Measurements from ENCODE around the gene KIAA0232.
"Not testable (repeated sequence)": the region's sequence is repeated elsewhere in the genome, so short reads cannot be mapped to it uniquely, and the experiment has no call there.

Gene KIAA0232

DNA sequence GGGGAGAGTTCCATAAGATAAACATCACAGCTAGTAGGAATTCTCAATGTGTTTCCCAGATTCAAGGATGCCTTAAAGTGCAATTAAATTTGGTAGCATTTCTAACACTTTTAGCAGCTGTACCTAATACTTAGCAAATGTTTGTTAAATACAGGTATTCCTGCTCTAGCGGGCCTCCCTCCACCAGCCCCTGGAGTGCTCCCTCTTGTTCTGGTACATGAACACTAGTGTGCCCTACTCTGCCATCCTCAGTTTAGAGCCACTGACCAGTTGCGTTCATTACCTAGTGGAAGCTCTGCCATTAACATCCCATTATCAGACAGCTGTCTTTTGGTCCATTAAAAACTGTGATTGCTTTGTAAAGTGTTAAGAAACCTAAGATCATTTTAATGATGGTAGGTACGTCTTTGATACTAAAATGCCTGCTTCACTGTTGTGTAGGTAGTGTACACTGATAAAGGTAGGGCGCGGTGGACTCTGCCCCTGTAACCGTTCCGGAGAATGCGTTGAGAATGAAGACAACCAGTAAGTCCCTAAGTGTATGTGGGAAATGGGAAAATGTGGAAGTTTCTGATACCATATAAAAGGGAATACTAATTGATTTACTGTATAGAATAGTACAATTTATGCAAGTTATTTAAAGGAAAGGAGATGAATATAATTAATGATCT, 21.7 kb downstream of the KIAA0232 start:
- DNase-seq (ENCODE audit: low read depth) = no peak

DNA sequence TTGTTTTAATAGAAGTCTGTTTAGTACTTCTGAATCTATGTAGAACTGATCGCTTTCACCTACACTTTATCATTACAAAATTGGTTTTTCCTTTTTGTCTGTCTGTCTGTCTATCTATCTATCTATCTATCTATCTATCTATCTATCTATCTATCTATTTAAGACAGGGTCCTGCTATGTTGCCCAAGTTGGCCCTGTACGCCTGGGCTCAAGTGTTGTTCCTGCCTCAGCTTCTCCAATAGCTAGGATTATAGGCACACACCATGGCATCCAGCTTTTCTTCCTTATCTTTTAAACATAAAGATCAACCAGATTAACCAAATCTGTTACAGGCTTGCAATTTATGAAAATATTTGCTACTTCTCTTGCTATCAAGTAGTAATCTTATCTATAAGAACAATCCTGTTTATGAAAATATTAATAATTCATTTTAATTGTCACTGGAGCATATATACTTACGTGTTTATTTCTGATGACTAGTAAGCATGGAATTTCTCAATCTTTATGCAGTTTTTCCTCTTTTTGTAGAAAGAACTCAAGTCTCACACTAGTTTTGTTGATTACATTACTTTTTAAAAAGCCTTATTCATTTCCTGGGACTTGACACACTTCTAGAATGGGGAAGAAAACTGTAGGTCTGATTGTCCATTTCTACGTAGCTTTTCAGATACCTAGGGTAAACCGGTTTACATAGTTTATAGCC, 24.5 kb downstream of the KIAA0232 start:
- DNase-seq (ENCODE audit: low read depth) = no peak

DNA sequence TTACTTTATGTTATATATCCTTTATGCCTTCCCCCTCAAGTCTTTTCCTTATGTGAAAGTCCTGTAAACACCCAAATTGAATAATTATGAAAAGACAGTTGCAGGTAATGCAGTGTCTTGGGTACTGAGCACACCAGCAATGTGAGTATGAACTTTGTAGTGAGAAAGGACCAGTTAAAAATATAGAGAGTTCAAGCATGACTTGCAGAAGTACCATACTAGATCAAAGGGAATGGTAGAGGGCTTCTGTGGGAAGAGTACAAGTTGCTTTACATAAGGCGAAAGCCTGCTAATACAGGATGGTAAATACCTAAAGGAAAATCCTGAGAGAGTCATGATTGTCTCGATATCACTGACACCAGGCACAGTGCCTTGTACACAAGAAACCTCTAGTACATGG, 25.7 kb downstream of the KIAA0232 start:
- DNase-seq (ENCODE audit: low read depth) = no peak

DNA sequence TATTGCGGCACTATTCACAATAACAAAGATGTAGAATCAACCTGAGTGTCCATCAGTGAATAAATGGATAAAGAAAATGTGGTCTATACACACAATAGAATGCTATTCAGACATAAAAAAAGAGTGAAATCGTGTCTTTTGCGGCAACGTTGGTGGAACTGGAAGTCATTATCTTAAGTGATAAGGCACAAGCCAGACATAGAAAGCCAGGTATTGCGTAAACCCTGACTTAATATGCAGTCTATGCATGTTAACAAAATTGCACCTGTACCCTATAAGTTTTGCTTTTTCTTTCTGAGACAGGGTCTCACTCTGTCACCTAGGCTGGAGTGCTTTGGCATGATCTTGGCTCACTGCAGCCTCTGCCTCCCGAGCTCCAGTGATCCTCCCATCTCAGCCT, 28.6 kb downstream of the KIAA0232 start:
- no peak for DNase-seq (ENCODE audit: low read depth)

DNA sequence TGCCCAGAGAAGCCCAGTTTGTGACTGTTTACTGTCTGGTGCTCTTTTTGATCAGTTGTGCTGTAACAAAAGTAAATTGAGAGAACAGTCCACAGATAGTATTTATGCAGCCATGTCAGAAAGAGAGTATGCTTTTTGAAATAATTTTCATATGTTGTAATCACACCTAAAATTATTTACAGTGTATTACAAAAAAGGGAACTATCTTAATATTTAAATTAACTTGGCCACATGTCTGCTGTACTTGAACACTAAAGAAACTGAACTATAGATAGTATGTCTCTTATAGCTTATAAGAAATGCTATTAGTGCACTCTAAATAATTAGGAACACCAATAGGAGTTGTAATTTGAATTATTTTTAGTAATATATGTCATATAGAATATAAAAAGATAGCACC, 30.2 kb downstream of the KIAA0232 start:
- no peak for DNase-seq (ENCODE audit: low read depth)

DNA sequence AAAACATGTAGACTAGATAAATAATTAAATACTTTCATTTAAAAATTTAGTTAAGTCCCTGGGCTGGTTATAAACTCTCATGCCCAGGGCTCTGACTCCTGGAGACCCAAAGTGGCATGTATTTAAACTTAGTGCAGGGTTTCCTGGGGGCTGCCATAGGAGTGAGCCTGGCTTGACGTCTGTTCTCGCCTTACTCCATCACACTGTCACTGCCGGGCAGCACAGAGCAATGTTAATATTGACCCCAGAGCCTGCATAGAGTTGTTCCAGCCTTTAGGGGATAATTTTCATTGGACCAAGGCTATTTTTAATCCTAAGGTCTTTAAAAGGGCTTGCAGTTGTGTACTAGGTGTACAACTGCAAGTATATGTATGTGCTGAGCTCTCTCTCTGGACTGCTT, 31.2 kb downstream of the KIAA0232 start:
- no peak for DNase-seq (ENCODE audit: low read depth)

DNA sequence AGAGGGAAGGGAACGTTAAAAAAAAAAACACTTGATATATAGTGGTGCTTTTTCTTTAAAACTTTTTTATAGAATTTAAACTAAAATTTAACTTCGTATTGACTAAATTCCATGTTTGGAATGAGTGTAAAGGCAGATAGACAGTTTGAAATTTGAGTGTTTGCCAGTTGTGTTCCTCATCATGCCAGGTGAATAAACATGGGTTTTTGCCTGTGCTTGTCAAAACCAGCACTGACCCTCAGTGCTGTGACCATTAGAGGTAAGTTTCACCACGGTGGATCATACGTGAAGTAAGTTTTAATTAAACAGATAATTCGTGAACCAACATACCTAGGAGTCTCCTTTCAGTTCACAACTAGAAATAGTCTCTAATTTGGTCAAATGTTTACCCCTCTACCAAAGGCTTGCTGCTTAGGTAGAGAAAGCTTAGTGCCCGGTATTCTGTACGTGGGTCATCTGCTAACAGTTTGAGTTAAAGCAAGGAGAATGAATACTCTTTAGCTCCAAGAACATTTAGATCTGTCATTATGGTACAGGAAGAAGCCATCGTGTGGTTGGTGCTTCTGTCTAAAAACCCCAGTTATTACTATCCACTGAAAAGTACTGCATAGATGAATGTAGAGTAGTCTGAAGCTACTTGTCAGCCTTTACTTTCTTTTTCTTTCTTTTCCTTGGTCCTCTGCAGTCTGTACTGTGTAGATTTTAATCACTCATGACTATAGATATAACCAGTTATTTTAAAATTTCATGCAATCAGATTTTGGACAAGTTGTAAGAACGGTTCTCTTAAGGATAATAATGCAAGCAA, 32.7 kb downstream of the KIAA0232 start:
- no peak for DNase-seq (ENCODE audit: low read depth)

DNA sequence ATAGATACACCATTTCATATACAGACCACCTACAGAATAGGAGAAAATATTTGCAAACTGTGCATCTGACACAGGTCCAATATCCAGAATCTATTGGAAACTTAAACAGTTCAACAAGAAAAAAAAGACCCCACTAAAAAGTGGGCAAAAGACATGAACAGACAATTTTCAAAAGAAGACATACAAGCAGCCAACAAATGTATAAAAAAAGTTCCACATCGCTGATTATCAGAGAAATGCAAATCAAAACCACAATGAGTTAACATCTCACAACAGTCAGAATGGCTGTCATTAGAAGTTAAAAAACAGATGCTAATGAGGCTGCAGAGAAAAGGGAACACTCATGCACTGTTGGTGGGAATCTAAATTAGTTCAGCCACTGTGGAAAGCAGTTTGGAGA, 36.8 kb downstream of the KIAA0232 start:
- no peak for DNase-seq (ENCODE audit: low read depth)

GRCh38 chr4:6820695-6821094, 38.2 kb downstream of the KIAA0232 start:
- DNase-seq (ENCODE audit: low read depth) = no peak

- no peak for DNase-seq (ENCODE audit: low read depth)
Observed at GRCh38 chr4:6824071-6824470, 41.5 kb downstream of the KIAA0232 start.

GRCh38 chr4:6824772-6825402, 42.4 kb downstream of the KIAA0232 start:
- no peak for DNase-seq (ENCODE audit: low read depth)

DNA sequence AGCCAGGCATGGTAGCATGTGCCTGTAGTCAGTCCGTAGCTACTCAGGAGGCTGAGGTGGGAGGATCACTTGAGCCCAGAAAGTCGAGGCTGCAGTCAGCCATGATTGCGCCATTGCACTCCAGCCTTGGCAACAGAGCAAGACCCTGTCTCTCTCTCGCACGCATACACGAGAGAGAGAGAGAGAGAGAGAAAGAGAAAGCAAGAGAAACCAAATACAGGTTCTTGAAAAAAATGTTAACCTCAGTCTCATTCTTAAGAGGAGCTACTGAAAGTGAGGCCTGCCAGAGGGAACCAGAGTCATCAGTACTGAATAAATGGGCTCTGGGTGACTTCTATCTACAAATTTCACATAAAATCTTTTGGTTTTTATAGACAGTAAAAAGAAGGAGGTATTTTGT, 42.9 kb downstream of the KIAA0232 start:
- DNase-seq (ENCODE audit: low read depth) = no peak

GRCh38 chr4:6826781-6827508, 44.4 kb downstream of the KIAA0232 start:
- no peak for DNase-seq (ENCODE audit: low read depth)

- DNase-seq (ENCODE audit: low read depth) = no peak
Observed at GRCh38 chr4:6829086-6829485, 46.6 kb downstream of the KIAA0232 start.

DNA sequence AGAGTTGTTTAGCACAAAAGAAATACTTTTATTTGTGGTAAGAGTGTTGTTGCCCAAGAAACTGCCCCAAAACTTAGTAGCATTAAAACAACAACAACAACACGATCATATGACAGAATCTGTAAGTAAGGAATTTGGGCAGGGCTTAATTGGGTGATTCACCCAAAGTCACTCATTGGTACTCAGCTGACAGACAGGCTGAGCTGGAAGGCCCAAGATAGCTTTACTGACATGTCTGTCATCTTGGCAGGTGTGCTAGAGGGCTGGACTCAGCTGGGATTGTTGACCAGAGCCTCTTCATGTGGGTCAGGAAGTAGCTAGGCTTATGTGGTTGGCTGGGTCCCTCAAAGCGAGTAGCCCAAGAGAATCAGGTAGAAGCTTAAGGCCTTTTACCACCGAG, 52.3 kb downstream of the KIAA0232 start:
- no peak for DNase-seq (ENCODE audit: low read depth)

GRCh38 chr4:6835616-6836015, 53.1 kb downstream of the KIAA0232 start:
- DNase-seq (ENCODE audit: low read depth) = not testable (repeated sequence)

DNA sequence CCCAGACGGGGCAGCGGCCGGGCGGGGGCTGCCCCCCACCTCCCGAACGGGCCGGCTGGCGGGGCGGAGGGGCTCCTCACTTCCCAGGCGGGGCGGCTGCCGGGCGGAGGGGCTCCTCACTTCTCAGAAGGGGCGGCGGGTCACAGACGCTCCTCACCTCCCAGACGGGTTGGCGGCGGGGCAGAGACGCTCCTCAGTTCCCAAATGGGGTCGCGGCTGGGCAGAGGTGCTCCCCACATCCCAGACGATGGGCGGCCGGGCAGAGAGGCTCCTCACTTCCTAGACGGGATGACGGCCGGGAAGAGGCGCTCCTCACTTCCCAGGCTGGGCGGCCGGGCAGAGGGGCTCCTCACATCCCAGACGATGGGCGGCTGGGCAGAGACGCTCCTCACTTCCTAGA, 54.6 kb downstream of the KIAA0232 start:
- not testable (repeated sequence) for DNase-seq (ENCODE audit: low read depth)

GRCh38 chr4:6839579-6839978, 57.1 kb downstream of the KIAA0232 start:
- no peak for DNase-seq (ENCODE audit: low read depth)

GRCh38 chr4:6840062-6840976, 57.8 kb downstream of the KIAA0232 start:
- DNase-seq (ENCODE audit: low read depth) = no peak

DNA sequence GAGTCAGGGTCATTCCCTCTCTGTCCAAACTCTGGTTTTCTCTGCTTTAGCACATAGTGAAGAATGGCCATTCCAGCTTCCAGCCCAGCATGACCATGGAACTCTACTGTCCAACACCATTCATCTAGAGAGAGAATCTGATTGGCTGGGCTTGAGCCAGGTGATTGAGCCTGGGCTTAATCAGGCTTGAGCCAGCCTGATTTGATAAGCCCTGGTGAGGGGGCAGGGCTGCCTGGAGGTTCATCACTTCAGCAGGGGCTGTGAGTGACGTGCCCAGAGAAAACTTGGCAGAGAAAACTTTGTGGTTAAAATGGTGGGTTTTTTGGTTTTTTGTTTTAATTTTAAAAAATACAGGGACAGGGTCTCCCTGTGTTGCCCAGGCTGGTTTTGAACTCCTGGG, 62.5 kb downstream of the KIAA0232 start:
- no peak for DNase-seq (ENCODE audit: low read depth)

- DNase-seq (ENCODE audit: low read depth) = no peak
Observed at GRCh38 chr4:6845574-6845973, 63.0 kb downstream of the KIAA0232 start.
